Panc1 (cell line): Measurements from ENCODE around the gene FAM20B. TPM values are rescaled to one million over a fixed set of nuclear protein-coding genes. Genes with fewer than 3 reads are reported as not detected.
A peak's percentile ranks its signal among the peaks of the same experiment; 100 is the strongest.

ENCODE experiments used
- ATAC-seq: fragments of 200-7000 bp; cut with Tn5 transposase; 2 replicates; pipeline ENCODE4 v1.9.1; 2020; ENCODE audit warnings: mild to moderate bottlenecking, moderate library complexity
- BruUV-seq: library from RNA; stranded (reverse); fragments of 400-500 nt; replicated peaks from 2 replicates; lab custom pipeline; 2021; lab: Mats Ljungman, UMichigan
- CTCF ChIA-PET: fragments of 300-600 bp; sonication (Branson Sonifier 250); formaldehyde crosslinking; loops from one replicate; lab custom pipeline; 2022; ENCODE audit warnings: antibody characterized with exemption; lab: Charles Lee
- POLR2A ChIA-PET: fragments of 300-600 bp; sonication (Branson Sonifier 250); formaldehyde crosslinking; loops from one replicate; lab custom pipeline; 2022; ENCODE audit warnings: antibody characterized with exemption; lab: Charles Lee
- DNase-seq: peaks from one replicate; pipeline ENCODE4 v3.0.0-alpha.2; 2010; ENCODE audit warnings: low read depth, low spot score
- H3K27ac ChIP-seq: 2 replicates; pipeline ENCODE4 v1.5.1; 2011; ENCODE audit warnings: mild to moderate bottlenecking, low read length, inconsistent platforms
- H3K27me3 ChIP-seq: fragments of 200-500 bp; sonication (Bioruptor generic); 2 replicates; pipeline ENCODE4 v1.6.0; 2014; ENCODE audit warnings: low read length, inconsistent platforms; ENCODE audit not compliant: control insufficient read depth, insufficient read depth
- H3K36me3 ChIP-seq: fragments of 200-500 bp; sonication (Bioruptor generic); 2 replicates; pipeline ENCODE4 v1.5.1; 2014; ENCODE audit warnings: inconsistent platforms, mild to moderate bottlenecking, low read length, moderate library complexity; ENCODE audit not compliant: control insufficient read depth, insufficient read depth
- H3K4me1 ChIP-seq: 2 replicates; pipeline ENCODE4 v1.5.1; 2011; ENCODE audit warnings: inconsistent platforms, mild to moderate bottlenecking, low read length, moderate library complexity; ENCODE audit not compliant: control insufficient read depth, insufficient read depth
- H3K4me3 ChIP-seq, 2 experiments: 2 replicates each; pipeline ENCODE4 v1.5.1; 2011 to 2012; ENCODE audit warnings: low read depth in 2 of 2, low read length in 2 of 2, mild to moderate bottlenecking in 2 of 2, inconsistent platforms in 1 of 2, moderate library complexity in 1 of 2
- H3K9me3 ChIP-seq: fragments of 200-500 bp; sonication (Bioruptor generic); 2 replicates; pipeline ENCODE4 v1.5.1; 2014; ENCODE audit warnings: low read depth, mild to moderate bottlenecking, inconsistent platforms, low read length, moderate library complexity; ENCODE audit not compliant: control insufficient read depth, insufficient read depth
- CTCF ChIP-seq: fragments of 450-650 bp; IDR thresholded peaks from 2 replicates; pipeline ENCODE4 v1.5.1; 2017; ENCODE audit warnings: mild to moderate bottlenecking
- POLR2AphosphoS5 ChIP-seq: IDR thresholded peaks from 2 replicates; pipeline ENCODE4 v1.6.1; 2012; ENCODE audit warnings: mild to moderate bottlenecking, low read depth, low read length, moderate library complexity
- REST ChIP-seq, 2 experiments: IDR thresholded peaks; 2 replicates each; pipeline ENCODE4 v1.6.1; 2011 to 2012; ENCODE audit warnings: low read depth in 2 of 2, control low read depth in 1 of 2, low read length in 1 of 2, mild to moderate bottlenecking in 1 of 2, moderate library complexity in 1 of 2; ENCODE audit not compliant: insufficient read depth in 1 of 2
- SIN3A ChIP-seq: IDR thresholded peaks from 2 replicates; pipeline ENCODE4 v1.6.1; 2012; ENCODE audit warnings: low read depth, mild to moderate bottlenecking, low read length, moderate library complexity, borderline replicate concordance; ENCODE audit not compliant: insufficient read depth
- TCF7L2 ChIP-seq: IDR thresholded peaks from 2 replicates; pipeline ENCODE4 v1.6.1; 2011; ENCODE audit warnings: mild to moderate bottlenecking, low read depth, low read length, inconsistent platforms
- in situ Hi-C: cut with HindIII; loops from 2 replicates; pipeline ENCODE4 v1.10.0; 2016; ENCODE audit warnings: low sequenced_read_pairs, low pct_unique_long_range_greater_than_20kb
- intact Hi-C: fragments of 100-400 bp; cut with micrococcal nuclease; formaldehyde crosslinking; loops from one replicate; pipeline ENCODE4 v1.10.0; 2022; ENCODE audit not compliant: unreplicated experiment
- total RNA-seq: library from RNA; stranded (reverse); gene quantifications from one replicate; pipeline ENCODE4 v1.2.1, GENCODE V29; 2021; ENCODE audit not compliant: unreplicated experiment

Gene FAM20B
- total RNA-seq, 1 experiment from 2014 or later, result 49.9 TPM

- POLR2A ChIA-PET, result interaction anchor here (0.7 kb wide), 1 partner anchor 170 kb away, joined by 11 read pairs; no protein-coding TSS in a partner anchor
- intact Hi-C loops, result loop anchor here (2.0 to 10.0 kb wide), 3 partner anchors 114 to 288 kb away; partner anchors contain the start of gene SOAT1
- in situ Hi-C loops, result no loop called here
- peak overlapping the region; percentile 74 to 85 for H3K4me3 ChIP-seq
- peaks cover 5% of the 10 kb centered on the region; the same call in 1 of the 2 replicates for H3K4me1 ChIP-seq
- H3K9me3 ChIP-seq, result no peaks in the 10 kb centered on the region
- TSS peak; percentile 90 for BruUV-seq
- H3K27me3 ChIP-seq, result no peaks in the 10 kb centered on the region
- TF ChIP-seq CTCF (no peak), POLR2AphosphoS5 (no peak), REST (IDR thresholded peaks at IDR 0.05; ENCODE audit: insufficient read depth in 1 of 2, low read depth in 2 of 2, low read length in 1 of 2) (no peak), SIN3A (no peak), TCF7L2 (no peak)
- peaks cover 2% of the 10 kb centered on the region; the same call in 1 of the 2 replicates for H3K36me3 ChIP-seq
- peak overlapping the region; percentile 91 for H3K27ac ChIP-seq
- peak; percentile 2 for ATAC-seq
- CTCF ChIA-PET, result interaction anchor here (0.6 kb wide), 1 partner anchor 249 kb away, joined by 3 read pairs; no protein-coding TSS in a partner anchor
- DNase-seq, result no peak
These were observed 55.4 kb downstream of the FAM20B start for GRCh38 chr1:179080866-179081686.

- ChIA-PET POLR2A (interaction anchor here (0.7 kb wide), 1 partner anchor 170 kb away, joined by 11 read pairs; no protein-coding TSS in a partner anchor), CTCF (no interaction called here)
- BruUV-seq, result no TSS peak
- Histone ChIP-seq H3K9me3 (no peaks in the 10 kb centered on the region), H3K36me3 (peaks cover 2% of the 10 kb centered on the region; the same call in 1 of the 2 replicates), H3K27me3 (no peaks in the 10 kb centered on the region), H3K4me3 (peak within 1 kb of the TSS; percentile 74 to 85), H3K4me1 (peaks cover 5% of the 10 kb centered on the region; the same call in 1 of the 2 replicates), H3K27ac (peak within 1 kb of the TSS; percentile 91)
- TF ChIP-seq REST (IDR thresholded peaks at IDR 0.05; ENCODE audit: insufficient read depth in 1 of 2, low read depth in 2 of 2, low read length in 1 of 2) (0 out of 4 replicates have a peak, but pooled peaks of 1 of the 2 experiments have one; percentile 43), SIN3A (peak; percentile 81; the same call in 1 of the 2 replicates), POLR2AphosphoS5 (peak; percentile 85), TCF7L2 (no peak)
- peak; percentile 95 for ATAC-seq
- DNase-seq, result peak; percentile 54
- intact Hi-C loops, result loop anchor here (2.0 to 10.0 kb wide), 3 partner anchors 113 to 287 kb away; partner anchors contain the start of gene SOAT1
- in situ Hi-C loops, result no loop called here
These were observed 56.1 kb downstream of the FAM20B start, which contains the start of gene TOR3A for GRCh38 chr1:179081687-179082332. TSS of gene TOR3A (plus strand) at chr1:179082070. CDS start at chr1:179082129, 59 bp downstream.
